Subcutaneous adipose tissue (tissue), 4 donors: ENCODE measurements around the gene DLL3. TPM values are rescaled to one million over a fixed set of nuclear protein-coding genes. Genes with fewer than 3 reads are reported as not detected.

Experiments used
- CTCF ChIP-seq: fragments of 450-650 bp; IDR thresholded peaks from one replicate; pipeline ENCODE4 v1.5.1; 2016; ENCODE audit warnings: low read depth, mild to moderate bottlenecking, control low read depth, antibody characterized with exemption, moderate library complexity
- total RNA-seq, 4 donors: library from RNA; depleted of rRNA; stranded (reverse); fragments of >200 nt; gene quantifications; one replicate each; pipeline ENCODE4 v1.1.0, GENCODE V29; 2016

Gene DLL3
- total RNA-seq, 4 donors from 2014 or later, result not detected

DNA sequence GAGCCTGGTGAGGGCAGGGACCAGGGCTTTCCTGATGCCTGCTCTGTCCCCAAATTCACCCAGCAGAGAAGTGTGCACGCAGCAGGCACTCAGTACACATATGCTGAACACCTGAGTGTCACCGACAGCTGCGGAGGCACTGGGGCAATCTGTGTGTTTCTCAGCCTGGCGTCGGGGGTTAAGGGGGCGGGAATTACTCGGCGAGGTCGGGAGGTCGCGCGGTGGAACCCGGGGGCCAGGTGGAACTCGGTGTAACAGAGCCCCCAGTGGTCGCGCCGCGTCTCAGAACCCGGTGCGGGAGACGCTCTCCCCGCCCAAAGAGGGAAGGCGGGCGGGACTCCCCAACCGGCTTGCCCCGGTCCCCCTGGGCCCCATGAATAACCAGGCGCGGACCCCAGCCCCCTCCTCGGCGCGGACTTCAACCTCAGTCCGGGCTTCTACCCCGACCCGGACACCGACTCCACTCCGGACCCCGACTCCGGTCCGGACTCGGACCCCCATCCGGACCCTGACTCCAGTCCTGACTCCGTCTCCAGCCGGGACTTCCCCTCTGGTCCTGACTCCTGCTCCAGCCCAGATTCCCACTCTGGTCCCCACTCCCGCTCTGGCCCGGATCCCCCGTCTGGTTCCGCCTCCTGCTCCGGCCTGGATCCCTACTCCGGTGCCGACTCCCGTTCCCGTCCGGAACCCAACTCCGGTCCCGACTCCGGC, 16.2 kb downstream of the DLL3 start, which contains the start of gene SELENOV:
Gene SELENOV (plus strand): TSS at position 300 of the 711 bp plus-strand sequence. CDS start 74 bp downstream, at position 374.
- TF ChIP-seq CTCF, result no peak

DNA sequence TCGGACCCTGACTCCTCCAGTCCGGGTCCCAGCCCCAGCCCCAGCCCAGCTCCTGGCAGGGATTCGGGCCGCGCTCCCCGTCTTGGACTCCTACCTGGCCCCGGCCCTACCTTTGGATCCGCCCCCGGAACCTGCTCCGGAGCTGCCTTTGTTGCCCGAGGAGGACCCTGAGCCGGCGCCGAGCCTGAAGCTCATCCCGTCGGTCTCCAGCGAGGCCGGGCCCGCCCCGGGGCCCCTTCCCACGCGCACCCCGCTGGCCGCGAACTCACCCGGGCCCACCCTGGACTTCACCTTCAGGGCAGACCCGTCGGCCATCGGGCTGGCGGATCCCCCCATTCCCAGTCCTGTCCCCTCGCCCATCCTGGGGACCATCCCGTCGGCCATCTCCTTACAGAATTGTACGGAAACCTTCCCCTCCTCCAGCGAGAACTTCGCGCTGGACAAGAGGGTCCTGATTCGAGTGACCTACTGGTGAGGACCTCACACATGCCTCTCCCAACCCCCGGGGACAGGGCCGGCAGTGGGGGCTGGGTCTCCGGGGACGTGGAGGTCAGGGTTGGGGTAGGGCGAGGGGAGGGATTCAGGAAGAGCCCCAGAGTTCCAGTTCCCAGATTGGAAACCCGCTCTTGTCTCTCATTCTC, 16.9 kb downstream of the DLL3 start:
- no peak for TF ChIP-seq CTCF

- TF ChIP-seq CTCF, result no peak
Measured at GRCh38 chr19:39516270-39516669, 17.5 kb downstream of the DLL3 start.

- TF ChIP-seq CTCF, result no peak
Measured at GRCh38 chr19:39517432-39517831, 18.7 kb downstream of the DLL3 start.

GRCh38 chr19:39518458-39518857, 19.7 kb downstream of the DLL3 start:
- TF ChIP-seq CTCF, result no peak

DNA sequence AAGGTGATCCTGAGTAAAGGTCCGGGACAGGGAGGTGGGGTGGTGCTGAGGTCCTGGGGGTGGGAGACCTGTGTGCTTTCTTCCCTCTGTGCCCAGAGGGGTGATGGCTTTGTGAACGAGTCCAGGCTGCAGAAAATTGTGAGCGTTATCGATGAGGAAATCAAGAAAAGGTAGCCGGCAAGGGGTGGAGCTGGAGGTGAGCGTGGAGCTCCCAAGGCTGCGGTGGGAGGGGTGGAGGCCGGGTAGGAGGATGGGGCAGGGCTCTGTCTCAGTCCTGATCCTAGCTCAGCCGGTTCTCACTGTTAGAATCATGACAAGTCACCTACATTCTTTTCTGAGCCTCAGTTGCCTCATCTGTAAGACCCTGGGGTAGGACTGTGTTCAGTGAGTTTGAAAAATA, 20.2 kb downstream of the DLL3 start:
- TF ChIP-seq CTCF, result no peak

GRCh38 chr19:39520541-39521484, 22.1 kb downstream of the DLL3 start:
- TF ChIP-seq CTCF, result no peak
